A673 (cell line): ENCODE data around the gene AKAIN1. TPM values are rescaled to one million over a fixed set of nuclear protein-coding genes. Genes with fewer than 3 reads are reported as not detected.

Source experiments
- BruUV-seq: library from RNA; stranded (reverse); fragments of 400-500 nt; replicated peaks from 2 replicates; lab custom pipeline; 2021; lab: Mats Ljungman, UMichigan
- CTCF ChIA-PET: fragments of 300-600 bp; sonication (Branson Sonifier 250); formaldehyde crosslinking; loops from one replicate; lab custom pipeline; 2022; ENCODE audit warnings: antibody characterized with exemption; lab: Charles Lee
- POLR2A ChIA-PET: fragments of 300-600 bp; sonication (Branson Sonifier 250); formaldehyde crosslinking; loops from one replicate; lab custom pipeline; 2022; ENCODE audit warnings: antibody characterized with exemption; ENCODE audit not compliant: low non-redundant PET; lab: Charles Lee
- DNase-seq: peaks from one replicate; pipeline ENCODE4 v3.0.0-alpha.2; 2015; ENCODE audit warnings: low spot score
- H3K27ac ChIP-seq: fragments of 200-600 bp; sonication (generic); 2 replicates; pipeline ENCODE4 v1.5.1; 2016; ENCODE audit warnings: mixed run types, low read depth, mild to moderate bottlenecking, mixed read lengths, antibody characterized with exemption, low read length; ENCODE audit not compliant: poor library complexity, severe bottlenecking
- H3K27me3 ChIP-seq: fragments of 200-600 bp; sonication (generic); replicated peaks from 2 replicates; pipeline ENCODE4 v1.6.1; 2017; ENCODE audit warnings: mixed run types, low read depth, mild to moderate bottlenecking, mixed read lengths, antibody characterized with exemption, low read length; ENCODE audit not compliant: insufficient read depth, poor library complexity
- H3K36me3 ChIP-seq: fragments of 200-600 bp; sonication (generic); 2 replicates; pipeline ENCODE4 v1.6.1; 2016; ENCODE audit warnings: mixed run types, mild to moderate bottlenecking, mixed read lengths, antibody characterized with exemption, low read length; ENCODE audit not compliant: insufficient read depth, poor library complexity, severe bottlenecking
- H3K4me1 ChIP-seq: fragments of 200-600 bp; sonication (generic); 2 replicates; pipeline ENCODE4 v1.6.1; 2017; ENCODE audit warnings: mixed run types, mild to moderate bottlenecking, mixed read lengths, antibody characterized with exemption, low read length; ENCODE audit not compliant: insufficient read depth, poor library complexity, severe bottlenecking
- H3K4me3 ChIP-seq: fragments of 200-600 bp; sonication (generic); 2 replicates; pipeline ENCODE4 v1.5.1; 2016; ENCODE audit warnings: low read depth, mixed run types, mild to moderate bottlenecking, mixed read lengths, low read length; ENCODE audit not compliant: poor library complexity, severe bottlenecking
- H3K9me3 ChIP-seq: fragments of 200-600 bp; sonication (generic); 2 replicates; pipeline ENCODE4 v1.6.1; 2016; ENCODE audit warnings: mixed run types, low read depth, mild to moderate bottlenecking, mixed read lengths, antibody characterized with exemption, low read length; ENCODE audit not compliant: poor library complexity, severe bottlenecking
- EZH2 ChIP-seq: fragments of 200-600 bp; sonication (generic); IDR thresholded peaks from 2 replicates; pipeline ENCODE4 v1.6.1; 2017; ENCODE audit warnings: borderline replicate concordance, low read depth, mild to moderate bottlenecking, mixed read lengths, antibody characterized with exemption, low read length; ENCODE audit not compliant: poor library complexity, severe bottlenecking
- intact Hi-C: fragments of 100-400 bp; cut with micrococcal nuclease; formaldehyde crosslinking; loops from one replicate; pipeline ENCODE4 v1.10.0; 2022; ENCODE audit not compliant: unreplicated experiment
- total RNA-seq: library from RNA; stranded (reverse); gene quantifications from 2 replicates; pipeline ENCODE4 v1.2.3, GENCODE V29; 2021
- TF ChIP-seq, protein P1 (sequence below): fragments of 300-800, 200-600 bp; sonication (generic); conservative IDR thresholded peaks from 2 replicates; pipeline ENCODE4 v1.5.1; 2017; ENCODE audit warnings: low read depth, mild to moderate bottlenecking, antibody characterized with exemption, low read length, moderate library complexity, mixed read lengths

AKAIN1 gene
- total RNA-seq, 1 experiment from 2014 or later: not detected

DNA sequence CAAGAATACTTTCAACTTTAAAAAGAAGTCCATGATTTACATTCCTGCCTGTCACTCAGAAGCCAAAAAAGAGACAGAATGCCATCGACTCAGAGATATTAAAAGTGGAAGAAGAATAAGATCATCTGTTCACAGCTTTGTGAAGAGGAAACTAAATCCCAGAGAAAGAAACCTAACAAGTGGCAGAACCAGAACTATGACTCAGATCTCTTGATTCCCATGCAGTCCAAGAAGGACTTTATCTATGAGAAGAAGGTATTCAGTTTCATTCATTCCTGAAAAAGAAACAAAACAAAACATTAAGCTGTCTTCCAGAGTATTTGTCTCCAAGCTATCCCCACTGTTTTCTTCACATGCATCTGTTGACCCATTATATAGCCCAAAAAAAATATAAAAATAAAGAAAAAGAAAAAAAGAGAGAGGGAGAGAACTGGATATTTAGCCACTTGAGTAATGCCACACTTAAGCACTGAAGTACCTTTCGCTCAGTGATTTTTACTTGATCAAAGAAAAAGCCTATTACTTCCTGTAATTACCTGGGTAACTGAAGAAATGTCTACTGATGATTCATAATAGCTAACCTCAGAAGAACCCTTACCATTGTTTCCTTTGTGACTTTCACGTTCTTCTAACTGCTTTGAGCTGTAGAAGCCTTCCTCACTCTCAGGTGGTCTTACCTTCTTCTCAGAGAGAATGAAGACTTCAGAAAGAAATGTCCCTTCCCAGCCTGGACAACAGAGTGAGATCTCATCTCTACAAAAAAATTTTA, 17.7 kb upstream of the AKAIN1 start:
- BruUV-seq: no TSS peak
- intact Hi-C loops: no loop called here
- H3K36me3 ChIP-seq: no peaks in the 10 kb centered on the region
- CTCF ChIA-PET: no interaction called here
- H3K4me1 ChIP-seq: no peaks in the 10 kb centered on the region
- no peaks in the 10 kb centered on the region for H3K9me3 ChIP-seq
- no peak for DNase-seq
- no peak overlapping the region for H3K4me3 ChIP-seq
- H3K27ac ChIP-seq: no peak overlapping the region
- no peak for TF ChIP-seq EZH2
- TF ChIP-seq, protein P1, sequence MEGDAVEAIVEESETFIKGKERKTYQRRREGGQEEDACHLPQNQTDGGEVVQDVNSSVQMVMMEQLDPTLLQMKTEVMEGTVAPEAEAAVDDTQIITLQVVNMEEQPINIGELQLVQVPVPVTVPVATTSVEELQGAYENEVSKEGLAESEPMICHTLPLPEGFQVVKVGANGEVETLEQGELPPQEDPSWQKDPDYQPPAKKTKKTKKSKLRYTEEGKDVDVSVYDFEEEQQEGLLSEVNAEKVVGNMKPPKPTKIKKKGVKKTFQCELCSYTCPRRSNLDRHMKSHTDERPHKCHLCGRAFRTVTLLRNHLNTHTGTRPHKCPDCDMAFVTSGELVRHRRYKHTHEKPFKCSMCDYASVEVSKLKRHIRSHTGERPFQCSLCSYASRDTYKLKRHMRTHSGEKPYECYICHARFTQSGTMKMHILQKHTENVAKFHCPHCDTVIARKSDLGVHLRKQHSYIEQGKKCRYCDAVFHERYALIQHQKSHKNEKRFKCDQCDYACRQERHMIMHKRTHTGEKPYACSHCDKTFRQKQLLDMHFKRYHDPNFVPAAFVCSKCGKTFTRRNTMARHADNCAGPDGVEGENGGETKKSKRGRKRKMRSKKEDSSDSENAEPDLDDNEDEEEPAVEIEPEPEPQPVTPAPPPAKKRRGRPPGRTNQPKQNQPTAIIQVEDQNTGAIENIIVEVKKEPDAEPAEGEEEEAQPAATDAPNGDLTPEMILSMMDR: no peak
- H3K27me3 ChIP-seq: peaks cover 64% of the 10 kb centered on the region
- POLR2A ChIA-PET: no interaction called here

DNA sequence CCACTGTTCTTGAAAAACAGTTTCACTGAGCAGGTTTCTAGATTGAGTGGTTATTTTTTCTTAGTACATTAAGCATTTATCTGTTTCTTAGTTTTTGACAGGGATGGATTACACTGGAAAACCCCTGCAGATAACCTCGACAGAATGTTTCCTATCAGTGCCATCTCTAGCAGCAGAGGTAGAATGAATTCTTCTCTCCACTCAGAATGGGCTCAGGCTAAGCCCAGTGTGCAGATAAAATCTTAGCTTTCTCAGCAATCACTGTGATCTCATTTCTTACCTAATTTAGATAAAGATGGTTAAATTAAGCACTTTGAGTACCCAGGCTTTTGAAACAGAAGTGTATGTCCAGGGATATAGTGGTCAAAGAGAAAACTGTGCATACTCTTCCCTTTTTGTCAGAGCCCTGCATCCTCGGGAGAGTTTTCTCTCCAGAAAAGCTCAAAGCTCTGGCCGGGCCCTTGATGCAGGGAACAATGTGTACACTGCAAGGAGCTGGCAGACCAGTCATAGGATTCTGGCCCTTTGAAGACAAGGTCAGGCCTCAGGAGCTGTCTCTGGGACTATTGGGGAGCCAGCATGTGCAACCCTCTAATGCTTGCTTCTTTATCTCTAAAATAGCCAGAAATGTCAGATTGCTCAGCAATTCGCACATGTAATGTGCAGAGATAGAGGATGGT, 10.6 kb upstream of the AKAIN1 start:
- TF ChIP-seq, protein P1: no peak
- no peaks in the 10 kb centered on the region for H3K4me1 ChIP-seq

DNA sequence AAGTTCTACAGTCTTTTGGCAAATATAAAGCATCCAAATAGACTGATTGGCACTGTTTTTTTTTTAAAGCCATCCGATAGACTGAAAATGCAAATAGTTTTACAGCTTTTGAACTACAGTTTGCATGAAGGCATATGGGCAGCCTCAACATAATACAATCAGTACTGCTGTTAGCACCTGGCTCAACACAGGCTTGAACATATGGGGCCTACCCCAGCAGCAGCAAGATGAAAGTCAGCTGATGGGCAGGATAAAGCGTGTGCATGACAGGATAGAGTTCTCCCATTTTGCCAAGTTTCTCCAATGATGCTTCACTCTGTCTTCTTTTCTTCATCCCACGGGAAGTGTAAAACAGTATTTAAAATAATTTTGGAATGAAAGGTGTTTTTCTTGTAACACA, 1.3 kb upstream of the AKAIN1 start:
- DNase-seq: no peak
- H3K36me3 ChIP-seq: no peaks in the 10 kb centered on the region
- TF ChIP-seq, protein P1: no peak
- no peak for TF ChIP-seq EZH2
- POLR2A ChIA-PET: no interaction called here
- CTCF ChIA-PET: no interaction called here
- H3K27ac ChIP-seq: no peak overlapping the region
- peaks cover 90% of the 10 kb centered on the region for H3K27me3 ChIP-seq
- intact Hi-C loops: no loop called here
- no TSS peak for BruUV-seq
- no peaks in the 10 kb centered on the region for H3K9me3 ChIP-seq
- H3K4me3 ChIP-seq: no peak overlapping the region
- no peaks in the 10 kb centered on the region for H3K4me1 ChIP-seq

More for the DNA sequence above, 10.6 kb upstream of the AKAIN1 start:
- Histone ChIP-seq H3K27me3 (peaks cover 59% of the 10 kb centered on the region), H3K9me3 (no peaks in the 10 kb centered on the region), H3K27ac (no peak overlapping the region), H3K4me3 (no peak overlapping the region), H3K36me3 (no peaks in the 10 kb centered on the region)
- POLR2A ChIA-PET: no interaction called here
- BruUV-seq: no TSS peak
- CTCF ChIA-PET: no interaction called here
- intact Hi-C loops: no loop called here
- no peak for DNase-seq
